ENCODE data around the gene ARRDC5. TPM values are rescaled to one million over a fixed set of nuclear protein-coding genes. Genes with fewer than 3 reads are reported as not detected.
A peak's percentile ranks its signal among the peaks of the same experiment; 100 is the strongest.
"Not testable (repeated sequence)": the region's sequence is repeated elsewhere in the genome, so short reads cannot be mapped to it uniquely, and the experiment has no call there.

ARRDC5 gene
- total and polyA plus RNA-seq, 2 of the 13 experiments (the other 11 are each of a cell fraction or from before 2014, with no cell fraction given) = not detected

- TF ChIP-seq RXRA (CRISPR knock-in tag; IDR thresholded peaks at IDR 0.05) = peak; percentile 44; the same call in 1 of the 2 replicates
Measured at GRCh38 chr19:4896372-4896771, 6.3 kb downstream of the ARRDC5 start (continued).

DNA sequence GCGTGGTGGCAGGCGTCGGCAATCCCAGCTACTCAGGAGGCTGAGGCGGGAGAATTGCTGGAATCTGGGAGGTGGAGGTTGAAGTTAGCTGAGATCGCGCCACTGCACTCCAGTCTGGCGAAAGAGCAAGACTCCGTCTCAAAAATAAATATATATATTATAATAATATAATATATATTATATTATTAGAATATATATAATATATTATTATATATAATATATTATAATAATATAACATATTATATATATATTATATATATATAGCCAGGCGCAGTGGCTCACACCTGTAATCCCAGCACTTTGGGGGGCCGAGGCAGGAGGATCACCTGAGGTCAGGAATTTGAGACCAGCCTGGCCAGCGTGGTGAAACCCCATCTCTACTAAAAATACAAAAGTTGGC, 9.7 kb downstream of the ARRDC5 start:
- H3K9ac ChIP-seq (ENCODE audit: insufficient read depth, low read depth, low read length); H4K20me1 ChIP-seq (ENCODE audit: insufficient read depth, low read length); ATAC-seq; H3K4me3 ChIP-seq (replicated peaks in 1 of 3; ENCODE audit: insufficient read depth in 1 of 3, low read depth in 2 of 3, low read length in 3 of 3); H3K4me2 ChIP-seq (ENCODE audit: low read depth, low read length); FAIRE-seq; in situ Hi-C loops (cut with HindIII; ENCODE audit: extremely low pct_ligation_motif_present, low pct_unique_long_range_greater_than_20kb); H3K79me2 ChIP-seq (ENCODE audit: insufficient read depth, low read length); BruUV-seq (replicated peaks); H3K36me3 ChIP-seq (replicated peaks in 1 of 2; ENCODE audit: control insufficient read depth in 1 of 2, insufficient read depth in 2 of 2, low read length in 2 of 2); CTCF ChIA-PET (ENCODE audit: low intra/inter-chr PET ratio, low total read pairs); H3K27ac ChIP-seq (ENCODE audit: extremely low read length, insufficient read depth, low read length); POLR2A ChIA-PET; H2AFZ ChIP-seq (ENCODE audit: low read length); DNase-seq (ENCODE audit: low spot score); intact Hi-C loops (cut with micrococcal nuclease; ENCODE audit: unreplicated experiment); H3K9me3 ChIP-seq (ENCODE audit: low read length): not testable (repeated sequence)
- Histone ChIP-seq H3K4me1 (ENCODE audit: insufficient read depth, low read length) (peaks cover 37% of the 10 kb centered on the region), H3K27me3 (ENCODE audit: control insufficient read depth in 1 of 2, insufficient read depth in 2 of 2, low read length in 2 of 2) (peaks cover 3 to 20% of the 10 kb centered on the region in 2 experiments; a peak in 2 of 5 replicates)
- 80% methylated on average over 11 of the region's 11 CpGs for WGBS (ENCODE audit: low lambda C conversion rate)

DNA sequence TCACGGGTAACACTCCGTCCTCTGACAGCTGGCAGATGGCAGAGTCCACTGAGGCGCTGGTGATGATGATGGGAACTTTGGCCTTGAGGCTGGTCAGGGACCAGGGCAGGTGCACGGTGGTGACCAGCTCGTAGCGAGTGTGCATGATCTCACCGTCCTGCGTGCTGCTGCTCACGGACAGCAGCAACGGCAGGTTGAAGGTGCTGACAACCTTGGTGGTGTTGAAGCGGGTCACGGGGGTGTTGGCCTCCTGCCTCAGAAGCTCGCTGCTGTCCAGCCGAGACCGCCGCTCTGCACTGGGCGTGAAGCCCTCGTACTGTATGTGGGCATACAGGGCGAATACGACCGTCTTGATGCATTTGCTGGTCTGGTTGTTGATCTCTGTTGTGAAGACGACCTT, 11.6 kb downstream of the ARRDC5 start:
- H3K27ac ChIP-seq (ENCODE audit: extremely low read length, insufficient read depth, low read length) = no peak overlapping the region
- no peak overlapping the region for H2AFZ ChIP-seq (ENCODE audit: low read length)
- FAIRE-seq (no peak), ATAC-seq (peak; percentile 64), DNase-seq (ENCODE audit: low spot score) (no peak)
- H3K36me3 ChIP-seq (replicated peaks in 1 of 2; ENCODE audit: control insufficient read depth in 1 of 2, insufficient read depth in 2 of 2, low read length in 2 of 2) = no peaks in the 10 kb centered on the region
- ChIA-PET POLR2A (interaction anchor here (1.2 kb wide), 1 partner anchor 17 kb away, joined by 3 read pairs; no protein-coding TSS in a partner anchor), CTCF (ENCODE audit: low intra/inter-chr PET ratio, low total read pairs) (no interaction called here)
- in situ Hi-C loops (cut with HindIII; ENCODE audit: extremely low pct_ligation_motif_present, low pct_unique_long_range_greater_than_20kb) (no loop called here), intact Hi-C loops (cut with micrococcal nuclease; ENCODE audit: unreplicated experiment) (loop anchor here (1.0 kb wide), 1 partner anchor 20 kb away; no protein-coding TSS in a partner anchor)
- H3K4me2 ChIP-seq (ENCODE audit: low read depth, low read length) = peak overlapping the region; percentile 65
- no peaks in the 10 kb centered on the region for H3K9me3 ChIP-seq (ENCODE audit: low read length)
- H4K20me1 ChIP-seq (ENCODE audit: insufficient read depth, low read length) = no peaks in the 10 kb centered on the region
- H3K79me2 ChIP-seq (ENCODE audit: insufficient read depth, low read length) = no peaks in the 10 kb centered on the region
- peaks cover 32% of the 10 kb centered on the region for H3K4me1 ChIP-seq (ENCODE audit: insufficient read depth, low read length)
- H3K27me3 ChIP-seq (ENCODE audit: control insufficient read depth in 1 of 2, insufficient read depth in 2 of 2, low read length in 2 of 2) = peaks cover 3 to 20% of the 10 kb centered on the region in 2 experiments; a peak in 2 of 5 replicates
- BruUV-seq (replicated peaks) = no TSS peak
- H3K4me3 ChIP-seq (replicated peaks in 1 of 3; ENCODE audit: insufficient read depth in 1 of 3, low read depth in 2 of 3, low read length in 3 of 3) = peak overlapping the region in 1 of 3 experiments; percentile 57; a peak in 2 of 6 replicates
- 19% methylated on average over 6 of the region's 22 CpGs for WGBS (ENCODE audit: low lambda C conversion rate)
- no peak overlapping the region for H3K9ac ChIP-seq (ENCODE audit: insufficient read depth, low read depth, low read length)
- TF ChIP-seq ZNF788 (CRISPR knock-in tag; IDR thresholded peaks at IDR 0.05; ENCODE audit: borderline replicate concordance) (0 out of 2 replicates have a peak, but pooled peaks have one; percentile 18), ZNF768 (CRISPR knock-in tag; IDR thresholded peaks at IDR 0.05) (peak; percentile 28; the same call in 1 of the 2 replicates), GATA4 (IDR thresholded peaks at IDR 0.05; ENCODE audit: borderline replicate concordance, low read depth) (no peak), ZNF383 (CRISPR knock-in tag; IDR thresholded peaks at IDR 0.05; ENCODE audit: borderline replicate concordance) (no peak), ZC3H4 (CRISPR knock-in tag; IDR thresholded peaks at IDR 0.05; ENCODE audit: borderline replicate concordance) (no peak), FOXO1 (CRISPR knock-in tag; IDR thresholded peaks at IDR 0.05) (0 out of 2 replicates have a peak, but pooled peaks have one; percentile 12), ZNF292 (CRISPR knock-in tag; IDR thresholded peaks at IDR 0.05; ENCODE audit: borderline replicate concordance, low read depth) (peak; percentile 42; the same call in 1 of the 2 replicates), ZNF512B (CRISPR knock-in tag; IDR thresholded peaks at IDR 0.05; ENCODE audit: borderline replicate concordance) (no peak), ZBTB20 (CRISPR knock-in tag; IDR thresholded peaks at IDR 0.05; ENCODE audit: borderline replicate concordance, low read depth) (0 out of 2 replicates have a peak, but pooled peaks have one; percentile 37), ZNF234 (CRISPR knock-in tag; conservative IDR thresholded peaks at IDR 0.05) (no peak)
- TF ChIP-seq, protein P1, sequence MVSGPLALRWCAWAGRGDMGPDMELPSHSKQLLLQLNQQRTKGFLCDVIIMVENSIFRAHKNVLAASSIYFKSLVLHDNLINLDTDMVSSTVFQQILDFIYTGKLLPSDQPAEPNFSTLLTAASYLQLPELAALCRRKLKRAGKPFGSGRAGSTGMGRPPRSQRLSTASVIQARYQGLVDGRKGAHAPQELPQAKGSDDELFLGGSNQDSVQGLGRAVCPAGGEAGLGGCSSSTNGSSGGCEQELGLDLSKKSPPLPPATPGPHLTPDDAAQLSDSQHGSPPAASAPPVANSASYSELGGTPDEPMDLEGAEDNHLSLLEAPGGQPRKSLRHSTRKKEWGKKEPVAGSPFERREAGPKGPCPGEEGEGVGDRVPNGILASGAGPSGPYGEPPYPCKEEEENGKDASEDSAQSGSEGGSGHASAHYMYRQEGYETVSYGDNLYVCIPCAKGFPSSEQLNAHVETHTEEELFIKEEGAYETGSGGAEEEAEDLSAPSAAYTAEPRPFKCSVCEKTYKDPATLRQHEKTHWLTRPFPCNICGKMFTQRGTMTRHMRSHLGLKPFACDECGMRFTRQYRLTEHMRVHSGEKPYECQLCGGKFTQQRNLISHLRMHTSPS (CRISPR knock-in tag; IDR thresholded peaks at IDR 0.05; ENCODE audit: low read depth) = peak; percentile 16; the same call in 1 of the 2 replicates
